HEK293 (cell line): ENCODE results near the gene TIMP2.
A peak's percentile ranks its signal among the peaks of the same experiment; 100 is the strongest.

Experiments
- CTCF ChIA-PET: fragments of 350-600 bp; formaldehyde crosslinking; extraction: SDS; loops from one replicate; lab custom pipeline; 2021; ENCODE audit warnings: antibody characterized with exemption; lab: Yijun Ruan, JAX
- POLR2A ChIA-PET: fragments of 300-600 bp; formaldehyde crosslinking; extraction: SDS; loops from one replicate; lab custom pipeline; 2020; ENCODE audit warnings: antibody characterized with exemption, inconsistent platforms; lab: Yijun Ruan, JAX
- H3K27ac ChIP-seq: fragments of 200-500 bp; sonication (Bioruptor generic); 2 replicates; pipeline ENCODE4 v1.5.1; 2014; ENCODE audit warnings: low read depth, low read length, control low read depth, inconsistent platforms; ENCODE audit errors: extremely low read depth
- H3K36me3 ChIP-seq, 2 experiments: fragments of 200-500 bp in 1 of 2; sonication (Bioruptor generic) in 1 of 2; 1 replicate in 1 of 2; 2 replicates in 1 of 2; pipeline ENCODE4 v1.5.1; 2014 to 2017; ENCODE audit warnings: inconsistent platforms in 2 of 2, low read length in 2 of 2; ENCODE audit not compliant: control insufficient read depth in 2 of 2, insufficient read depth in 1 of 2
- H3K4me1 ChIP-seq: fragments of 200-500 bp; sonication (Bioruptor generic); 2 replicates; pipeline ENCODE4 v1.5.1; 2014; ENCODE audit warnings: mild to moderate bottlenecking, low read length, inconsistent platforms; ENCODE audit not compliant: control insufficient read depth, insufficient read depth
- H3K4me3 ChIP-seq: 2 replicates; pipeline ENCODE4 v1.5.1; 2011; ENCODE audit warnings: low read depth, mild to moderate bottlenecking, control low read depth, low read length, moderate library complexity
- H3K9me3 ChIP-seq: fragments of 200-500 bp; sonication (Bioruptor generic); 2 replicates; pipeline ENCODE4 v1.5.1; 2014; ENCODE audit warnings: low read depth, low read length, inconsistent platforms; ENCODE audit not compliant: control insufficient read depth, insufficient read depth
- BCL11A ChIP-seq: fragments of 450-650 bp; formaldehyde crosslinking; IDR thresholded peaks from 2 replicates; pipeline ENCODE4 v1.5.1; 2016; ENCODE audit warnings: low read depth, missing biosample characterization, missing genetic modification characterization
- HOXC10 ChIP-seq: sonication (generic); formaldehyde crosslinking; IDR thresholded peaks from 2 replicates; pipeline ENCODE4 v1.8.1; 2023; ENCODE audit warnings: mild to moderate bottlenecking, missing genetic modification reagents
- HOXD13 ChIP-seq: sonication (generic); formaldehyde crosslinking; IDR thresholded peaks from 2 replicates; pipeline ENCODE4 v1.8.0; 2022; ENCODE audit warnings: missing genetic modification reagents, borderline replicate concordance
- SCRT1 ChIP-seq: fragments of 450-650 bp; formaldehyde crosslinking; IDR thresholded peaks from 2 replicates; pipeline ENCODE4 v1.5.1; 2016; ENCODE audit warnings: missing biosample characterization, missing genetic modification characterization, borderline replicate concordance
- SCRT2 ChIP-seq: fragments of 450-650 bp; formaldehyde crosslinking; IDR thresholded peaks from 2 replicates; pipeline ENCODE4 v1.5.1; 2016; ENCODE audit warnings: missing biosample characterization, missing genetic modification characterization
- SP2 ChIP-seq: fragments of 450-650 bp; formaldehyde crosslinking; IDR thresholded peaks from 2 replicates; pipeline ENCODE4 v1.5.1; 2016; ENCODE audit warnings: missing biosample characterization, missing genetic modification characterization
- ZNF132 ChIP-seq: fragments of 450-650 bp; formaldehyde crosslinking; IDR thresholded peaks from 2 replicates; pipeline ENCODE4 v1.5.1; 2017; ENCODE audit warnings: missing biosample characterization, missing genetic modification characterization, borderline replicate concordance
- ZNF335 ChIP-seq: fragments of 450-650 bp; formaldehyde crosslinking; conservative IDR thresholded peaks from 2 replicates; pipeline ENCODE4 v1.5.1; 2016; ENCODE audit warnings: missing biosample characterization, missing genetic modification characterization
- ZNF530 ChIP-seq: fragments of 450-650 bp; formaldehyde crosslinking; IDR thresholded peaks from 2 replicates; pipeline ENCODE4 v1.5.1; 2016; ENCODE audit warnings: low read depth, missing biosample characterization, missing genetic modification characterization
- ZNF747 ChIP-seq: fragments of 450-650 bp; formaldehyde crosslinking; IDR thresholded peaks from 2 replicates; pipeline ENCODE4 v1.5.1; 2016; ENCODE audit warnings: missing biosample characterization, missing genetic modification characterization
- TF ChIP-seq, protein P1 (sequence below): fragments of 450-650 bp; formaldehyde crosslinking; IDR thresholded peaks from 2 replicates; pipeline ENCODE4 v1.5.1; 2016; ENCODE audit warnings: missing biosample characterization, missing genetic modification characterization
- TF ChIP-seq, protein P2 (sequence below): fragments of 450-650 bp; formaldehyde crosslinking; IDR thresholded peaks from 2 replicates; pipeline ENCODE4 v1.5.1; 2016; ENCODE audit warnings: missing biosample characterization, missing genetic modification characterization
- TF ChIP-seq, protein P3 (sequence below): fragments of 450-650 bp; formaldehyde crosslinking; IDR thresholded peaks from 2 replicates; pipeline ENCODE4 v1.5.1; 2017; ENCODE audit warnings: missing biosample characterization, missing genetic modification characterization

Gene TIMP2

DNA sequence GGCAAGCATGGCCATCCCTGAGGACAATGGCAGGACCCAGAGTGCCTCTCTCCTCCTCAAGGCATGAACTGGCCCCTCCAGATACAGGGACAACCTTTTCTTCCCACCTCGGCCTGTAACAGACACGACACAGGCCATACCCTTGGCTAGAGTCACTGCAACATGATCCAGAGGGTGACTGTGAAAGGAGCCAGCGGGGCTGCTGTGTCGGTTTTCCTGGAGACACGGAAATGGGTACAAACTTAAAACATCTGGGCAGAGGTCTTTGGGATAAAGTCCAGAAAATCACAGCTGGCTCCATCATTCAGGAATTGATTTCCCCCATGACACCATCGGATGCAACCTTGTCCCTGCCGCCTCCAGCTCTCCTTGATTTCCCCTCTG, 27.5 kb downstream of the TIMP2 start:
- H3K9me3 ChIP-seq, result no peaks in the 10 kb centered on the region
- H3K27ac ChIP-seq, result no peak overlapping the region
- H3K4me1 ChIP-seq, result no peaks in the 10 kb centered on the region
- peaks cover 0 to 12% of the 10 kb centered on the region in 2 experiments; a peak in 2 of 3 replicates for H3K36me3 ChIP-seq
- ChIA-PET POLR2A (no interaction called here), CTCF (no interaction called here)
- no peak for TF ChIP-seq HOXC10 (CRISPR knock-in tag)
- TF ChIP-seq, protein P1, sequence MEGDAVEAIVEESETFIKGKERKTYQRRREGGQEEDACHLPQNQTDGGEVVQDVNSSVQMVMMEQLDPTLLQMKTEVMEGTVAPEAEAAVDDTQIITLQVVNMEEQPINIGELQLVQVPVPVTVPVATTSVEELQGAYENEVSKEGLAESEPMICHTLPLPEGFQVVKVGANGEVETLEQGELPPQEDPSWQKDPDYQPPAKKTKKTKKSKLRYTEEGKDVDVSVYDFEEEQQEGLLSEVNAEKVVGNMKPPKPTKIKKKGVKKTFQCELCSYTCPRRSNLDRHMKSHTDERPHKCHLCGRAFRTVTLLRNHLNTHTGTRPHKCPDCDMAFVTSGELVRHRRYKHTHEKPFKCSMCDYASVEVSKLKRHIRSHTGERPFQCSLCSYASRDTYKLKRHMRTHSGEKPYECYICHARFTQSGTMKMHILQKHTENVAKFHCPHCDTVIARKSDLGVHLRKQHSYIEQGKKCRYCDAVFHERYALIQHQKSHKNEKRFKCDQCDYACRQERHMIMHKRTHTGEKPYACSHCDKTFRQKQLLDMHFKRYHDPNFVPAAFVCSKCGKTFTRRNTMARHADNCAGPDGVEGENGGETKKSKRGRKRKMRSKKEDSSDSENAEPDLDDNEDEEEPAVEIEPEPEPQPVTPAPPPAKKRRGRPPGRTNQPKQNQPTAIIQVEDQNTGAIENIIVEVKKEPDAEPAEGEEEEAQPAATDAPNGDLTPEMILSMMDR, result no peak
- TF ChIP-seq, protein P2, sequence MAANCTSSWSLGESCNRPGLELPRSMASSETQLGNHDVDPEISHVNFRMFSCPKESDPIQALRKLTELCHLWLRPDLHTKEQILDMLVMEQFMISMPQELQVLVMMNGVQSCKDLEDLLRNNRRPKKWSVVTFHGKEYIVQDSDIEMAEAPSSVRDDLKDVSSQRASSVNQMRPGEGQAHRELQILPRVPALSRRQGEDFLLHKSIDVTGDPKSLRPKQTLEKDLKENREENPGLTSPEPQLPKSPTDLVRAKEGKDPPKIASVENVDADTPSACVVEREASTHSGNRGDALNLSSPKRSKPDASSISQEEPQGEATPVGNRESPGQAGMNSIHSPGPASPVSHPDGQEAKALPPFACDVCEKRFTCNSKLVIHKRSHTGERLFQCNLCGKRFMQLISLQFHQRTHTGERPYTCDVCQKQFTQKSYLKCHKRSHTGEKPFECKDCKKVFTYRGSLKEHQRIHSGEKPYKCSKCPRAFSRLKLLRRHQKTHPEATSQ (tag by site-specific recombination), result no peak
- TF ChIP-seq SP2 (tag by site-specific recombination), result no peak
- no peak for TF ChIP-seq HOXD13 (CRISPR knock-in tag)
- TF ChIP-seq, protein P3, sequence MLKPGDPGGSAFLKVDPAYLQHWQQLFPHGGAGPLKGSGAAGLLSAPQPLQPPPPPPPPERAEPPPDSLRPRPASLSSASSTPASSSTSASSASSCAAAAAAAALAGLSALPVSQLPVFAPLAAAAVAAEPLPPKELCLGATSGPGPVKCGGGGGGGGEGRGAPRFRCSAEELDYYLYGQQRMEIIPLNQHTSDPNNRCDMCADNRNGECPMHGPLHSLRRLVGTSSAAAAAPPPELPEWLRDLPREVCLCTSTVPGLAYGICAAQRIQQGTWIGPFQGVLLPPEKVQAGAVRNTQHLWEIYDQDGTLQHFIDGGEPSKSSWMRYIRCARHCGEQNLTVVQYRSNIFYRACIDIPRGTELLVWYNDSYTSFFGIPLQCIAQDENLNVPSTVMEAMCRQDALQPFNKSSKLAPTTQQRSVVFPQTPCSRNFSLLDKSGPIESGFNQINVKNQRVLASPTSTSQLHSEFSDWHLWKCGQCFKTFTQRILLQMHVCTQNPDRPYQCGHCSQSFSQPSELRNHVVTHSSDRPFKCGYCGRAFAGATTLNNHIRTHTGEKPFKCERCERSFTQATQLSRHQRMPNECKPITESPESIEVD (tag by site-specific recombination), result no peak
- H3K4me3 ChIP-seq, result no peak overlapping the region

DNA sequence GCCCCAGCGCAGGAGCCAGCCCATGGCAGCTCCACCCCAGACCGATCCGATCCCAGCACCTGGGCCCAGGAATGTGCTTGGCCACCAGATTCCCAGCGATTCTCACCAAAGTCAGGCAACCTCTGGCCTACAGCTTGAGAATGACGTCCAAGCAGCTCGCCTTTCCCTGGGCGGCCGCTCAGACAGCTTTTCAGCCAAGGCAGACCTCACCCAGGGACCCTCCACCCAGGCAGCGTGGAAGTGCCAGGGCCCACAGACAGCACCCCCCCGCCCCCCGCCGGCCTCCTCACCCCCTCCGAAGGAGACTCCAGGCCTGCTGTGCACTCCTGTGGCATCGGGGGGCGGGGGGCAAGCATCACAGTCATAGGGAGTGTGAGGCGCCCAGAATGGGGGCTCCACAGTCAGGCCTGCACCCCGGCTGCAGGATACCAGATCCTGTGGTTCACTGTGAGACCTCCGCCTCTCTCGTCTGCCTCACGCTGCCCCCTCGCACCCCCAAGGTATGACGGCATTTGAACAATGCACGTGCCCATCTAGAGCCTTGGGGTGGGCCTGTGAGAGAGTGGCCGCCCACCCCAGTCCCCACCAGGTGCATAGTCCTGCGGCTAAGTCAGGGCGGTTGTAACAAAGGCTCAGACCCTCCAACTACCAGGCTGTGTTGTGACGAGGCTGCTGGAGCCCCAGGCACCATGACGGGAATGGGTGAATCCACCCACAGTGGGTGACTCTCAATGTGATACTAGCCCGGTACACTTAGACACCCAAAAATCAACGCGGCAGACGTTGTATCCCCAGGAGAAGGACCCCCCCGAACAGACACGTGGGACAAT, 28.1 kb downstream of the TIMP2 start:
- CTCF ChIA-PET, result no interaction called here
- Histone ChIP-seq H3K4me1 (no peaks in the 10 kb centered on the region), H3K4me3 (no peak overlapping the region), H3K9me3 (no peaks in the 10 kb centered on the region), H3K27ac (no peak overlapping the region), H3K36me3 (peaks cover 0 to 12% of the 10 kb centered on the region in 2 experiments; a peak in 2 of 3 replicates)
- POLR2A ChIA-PET, result no interaction called here
- TF ChIP-seq ZNF132 (tag by site-specific recombination), result no peak
- TF ChIP-seq ZNF747, result no peak
- TF ChIP-seq ZNF530 (tag by site-specific recombination), result no peak
- TF ChIP-seq ZNF335 (tag by site-specific recombination), result no peak

DNA sequence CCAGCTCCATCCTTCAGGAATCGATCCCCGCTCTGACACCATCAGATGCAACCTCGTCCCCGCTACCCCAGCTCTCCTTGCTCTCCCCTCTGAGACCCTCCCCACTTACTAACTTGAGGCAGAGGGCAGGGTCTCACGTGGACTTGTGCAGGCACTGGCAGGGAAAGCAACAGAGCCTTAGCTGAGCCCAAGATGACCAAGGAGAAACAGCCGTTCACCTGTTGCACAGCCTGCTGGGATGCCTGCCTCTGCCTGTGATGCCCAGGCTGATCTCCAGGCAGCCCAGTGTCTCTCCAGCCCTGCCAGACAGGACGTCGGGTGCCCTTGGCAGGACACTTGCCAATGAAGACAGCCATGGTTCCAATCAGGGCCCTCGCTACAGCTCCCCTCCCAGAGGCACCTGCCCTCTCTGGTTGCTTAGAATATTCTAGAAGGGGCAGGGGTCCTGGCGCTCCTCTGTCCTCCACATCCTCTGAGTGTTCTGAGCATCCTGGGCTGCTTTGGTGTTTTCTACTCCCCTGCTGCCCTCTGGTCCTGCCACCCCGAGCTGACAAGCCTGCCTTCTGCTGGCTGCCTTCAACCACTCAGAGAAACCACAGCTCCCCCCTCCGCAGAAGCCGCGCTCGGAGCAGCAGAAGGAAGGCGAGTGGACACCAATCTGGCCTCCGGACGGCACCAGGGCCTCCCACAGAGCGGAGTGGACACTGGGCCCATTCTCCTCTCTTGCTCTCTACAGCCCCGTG, 28.9 kb downstream of the TIMP2 start:
- Histone ChIP-seq H3K4me3 (no peak overlapping the region), H3K4me1 (no peaks in the 10 kb centered on the region), H3K27ac (no peak overlapping the region), H3K36me3 (peaks cover 0 to 7% of the 10 kb centered on the region in 2 experiments; a peak in 2 of 3 replicates), H3K9me3 (no peaks in the 10 kb centered on the region)
- CTCF ChIA-PET, result interaction anchor here (1.1 to 1.2 kb wide), 2 partner anchors 30 to 72 kb away, joined by 3 read pairs; no protein-coding TSS in a partner anchor
- TF ChIP-seq SCRT2 (tag by site-specific recombination) (peak; percentile 98), BCL11A (tag by site-specific recombination) (no peak), SCRT1 (tag by site-specific recombination) (peak; percentile 86; the same call in 1 of the 2 replicates)
- POLR2A ChIA-PET, result no interaction called here
